ENCODE results near the gene RUSF1. TPM values are rescaled to one million over a fixed set of nuclear protein-coding genes. Genes with fewer than 3 reads are reported as not detected.

RUSF1 gene
- total RNA-seq, 1 experiment from 2014 or later = 96.0 TPM

DNA sequence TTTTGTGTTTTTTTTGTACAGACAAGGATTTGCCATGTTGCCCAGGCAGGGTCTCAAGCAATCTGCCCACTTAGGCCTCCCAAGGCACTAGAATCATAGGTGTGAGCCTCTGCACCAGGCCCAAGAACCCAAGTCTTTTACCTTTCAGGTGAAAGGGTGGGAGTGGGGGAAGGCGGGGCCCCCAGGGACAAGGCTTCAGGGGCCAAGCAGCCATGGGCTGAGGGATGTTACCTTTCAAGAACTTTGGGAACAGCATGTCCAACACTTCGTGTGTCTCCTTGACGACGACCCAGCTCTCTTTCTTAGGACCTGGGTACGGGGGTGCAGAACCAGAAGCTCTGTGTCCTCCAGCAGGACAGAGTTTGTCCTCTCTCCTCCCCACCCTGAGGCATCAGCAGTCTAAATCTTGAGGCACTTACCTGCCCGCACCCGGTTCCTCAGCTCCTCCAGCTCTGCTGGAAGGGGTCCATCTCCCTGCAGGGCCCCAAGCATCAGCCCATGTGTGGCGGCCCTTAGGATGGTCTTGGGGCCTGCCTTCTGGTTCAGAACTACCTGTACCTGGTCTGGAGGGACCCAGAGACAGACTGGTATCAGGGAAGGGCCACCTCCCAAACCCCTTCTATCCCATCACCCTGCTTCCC, 16.3 kb downstream of the RUSF1 start:
- Mint-ChIP-seq H3K9me3 (ENCODE audit: low read depth, unreplicated experiment) (no peaks in the 10 kb centered on the region), H3K4me3 (ENCODE audit: low read depth, unreplicated experiment) (no peak overlapping the region), H3K27me3 (ENCODE audit: unreplicated experiment) (no peaks in the 10 kb centered on the region), H3K4me1 (ENCODE audit: low read depth, unreplicated experiment) (no peaks in the 10 kb centered on the region), H3K27ac (ENCODE audit: unreplicated experiment) (no peak overlapping the region), H3K36me3 (ENCODE audit: insufficient read depth, unreplicated experiment) (peaks cover 72% of the 10 kb centered on the region)
- BruUV-seq (replicated peaks) = no TSS peak
- TF ChIP-seq, protein P1, sequence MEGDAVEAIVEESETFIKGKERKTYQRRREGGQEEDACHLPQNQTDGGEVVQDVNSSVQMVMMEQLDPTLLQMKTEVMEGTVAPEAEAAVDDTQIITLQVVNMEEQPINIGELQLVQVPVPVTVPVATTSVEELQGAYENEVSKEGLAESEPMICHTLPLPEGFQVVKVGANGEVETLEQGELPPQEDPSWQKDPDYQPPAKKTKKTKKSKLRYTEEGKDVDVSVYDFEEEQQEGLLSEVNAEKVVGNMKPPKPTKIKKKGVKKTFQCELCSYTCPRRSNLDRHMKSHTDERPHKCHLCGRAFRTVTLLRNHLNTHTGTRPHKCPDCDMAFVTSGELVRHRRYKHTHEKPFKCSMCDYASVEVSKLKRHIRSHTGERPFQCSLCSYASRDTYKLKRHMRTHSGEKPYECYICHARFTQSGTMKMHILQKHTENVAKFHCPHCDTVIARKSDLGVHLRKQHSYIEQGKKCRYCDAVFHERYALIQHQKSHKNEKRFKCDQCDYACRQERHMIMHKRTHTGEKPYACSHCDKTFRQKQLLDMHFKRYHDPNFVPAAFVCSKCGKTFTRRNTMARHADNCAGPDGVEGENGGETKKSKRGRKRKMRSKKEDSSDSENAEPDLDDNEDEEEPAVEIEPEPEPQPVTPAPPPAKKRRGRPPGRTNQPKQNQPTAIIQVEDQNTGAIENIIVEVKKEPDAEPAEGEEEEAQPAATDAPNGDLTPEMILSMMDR (IDR thresholded peaks at IDR 0.05; ENCODE audit: unreplicated experiment) = no peak
- CTCF ChIA-PET = interaction anchor here (0.7 to 1.0 kb wide), 2 partner anchors 31 to 369 kb away, joined by 3 read pairs; no protein-coding TSS in a partner anchor
- no peak for DNase-seq
- intact Hi-C loops (cut with micrococcal nuclease; ENCODE audit: unreplicated experiment) = no loop called here

DNA sequence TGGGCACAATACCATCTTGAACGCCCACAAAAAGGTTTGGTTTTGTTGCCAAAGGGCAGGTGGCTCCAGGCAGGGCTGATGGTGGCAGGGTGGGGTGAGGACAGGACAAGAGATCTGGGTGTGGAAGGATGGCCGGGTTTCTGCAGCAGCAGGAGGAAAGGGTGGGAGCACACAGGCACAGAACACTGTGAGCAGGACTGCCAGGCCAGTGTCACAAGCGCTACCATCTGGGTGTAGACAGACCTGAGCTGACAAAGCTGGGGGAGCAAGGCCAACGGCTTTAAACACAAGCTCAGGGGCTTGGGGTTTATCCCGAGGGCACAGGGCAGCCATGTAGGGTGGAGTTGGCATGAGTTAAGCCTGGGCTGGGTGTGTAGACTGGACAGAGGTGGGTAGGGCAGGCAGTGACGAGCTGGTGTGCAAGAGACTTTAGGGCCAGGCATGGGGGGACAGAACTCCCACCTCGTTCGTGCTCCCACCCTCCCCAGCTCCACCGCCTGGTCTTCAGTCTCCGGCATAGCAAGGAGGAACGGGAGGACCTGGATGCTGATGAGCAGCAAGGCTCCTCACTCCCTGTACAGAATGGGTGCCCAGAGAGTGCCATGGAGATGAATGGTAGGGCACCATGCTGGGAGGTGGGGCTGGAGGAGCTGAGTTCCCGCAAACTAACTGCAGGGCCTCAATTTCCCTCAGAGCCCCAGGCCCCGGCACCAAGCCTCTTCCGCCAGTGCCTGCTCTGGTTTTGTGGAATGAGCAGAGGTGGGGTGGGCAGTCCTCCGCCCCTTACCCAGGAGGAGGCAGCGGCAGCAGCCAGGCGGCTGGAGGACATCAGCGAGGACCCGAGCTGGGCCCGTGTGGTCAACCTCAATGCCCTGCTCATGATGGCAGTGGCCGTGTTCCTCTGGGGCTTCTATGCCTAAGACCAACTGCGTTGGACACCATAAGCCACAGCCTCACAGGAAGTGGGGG, 18.3 kb downstream of the RUSF1 start:
- DNase-seq = no peak
- TSS peak; percentile 45 for BruUV-seq (replicated peaks)
- peak overlapping the region; percentile 37 for H3K4me3 Mint-ChIP-seq (ENCODE audit: low read depth, unreplicated experiment)
- peaks cover 6% of the 10 kb centered on the region for H3K4me1 Mint-ChIP-seq (ENCODE audit: low read depth, unreplicated experiment)
- no peaks in the 10 kb centered on the region for H3K9me3 Mint-ChIP-seq (ENCODE audit: low read depth, unreplicated experiment)
- peaks cover 70% of the 10 kb centered on the region for H3K36me3 Mint-ChIP-seq (ENCODE audit: insufficient read depth, unreplicated experiment)
- TF ChIP-seq, protein P1 (IDR thresholded peaks at IDR 0.05; ENCODE audit: unreplicated experiment) = no peak
- peak overlapping the region; percentile 71 for H3K27ac Mint-ChIP-seq (ENCODE audit: unreplicated experiment)
- H3K27me3 Mint-ChIP-seq (ENCODE audit: unreplicated experiment) = no peaks in the 10 kb centered on the region
- CTCF ChIA-PET = interaction anchor here (1.0 kb wide), 1 partner anchor 30 kb away, joined by 3 read pairs; the partner anchor contains the start of gene ARMC5
- intact Hi-C loops (cut with micrococcal nuclease; ENCODE audit: unreplicated experiment) = loop anchor here (5.0 kb wide), 2 partner anchors 38 to 222 kb away; a partner anchor contains a TSS

DNA sequence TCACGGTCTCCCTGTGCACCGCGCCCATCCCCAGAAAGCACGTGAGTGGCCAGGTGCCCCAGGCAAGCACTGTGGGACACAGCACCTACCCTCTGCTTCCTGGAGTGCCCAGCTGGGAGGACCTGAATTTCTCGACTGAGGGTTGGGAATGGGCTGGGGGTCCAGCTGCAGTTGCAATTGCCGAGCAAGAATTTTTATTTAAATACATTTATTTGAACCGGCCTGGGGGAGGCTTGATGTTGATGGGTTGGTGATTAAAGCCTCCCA, 19.0 kb downstream of the RUSF1 start:
- Mint-ChIP-seq H3K4me1 (ENCODE audit: low read depth, unreplicated experiment) (peaks cover 12% of the 10 kb centered on the region), H3K36me3 (ENCODE audit: insufficient read depth, unreplicated experiment) (peaks cover 74% of the 10 kb centered on the region), H3K9me3 (ENCODE audit: low read depth, unreplicated experiment) (no peaks in the 10 kb centered on the region), H3K27me3 (ENCODE audit: unreplicated experiment) (no peaks in the 10 kb centered on the region), H3K4me3 (ENCODE audit: low read depth, unreplicated experiment) (peak overlapping the region; percentile 37), H3K27ac (ENCODE audit: unreplicated experiment) (peak overlapping the region; percentile 71)
- no TSS peak for BruUV-seq (replicated peaks)
- intact Hi-C loops (cut with micrococcal nuclease; ENCODE audit: unreplicated experiment) = loop anchor here (5.0 kb wide), 2 partner anchors 37 to 223 kb away; a partner anchor contains a TSS
- DNase-seq = no peak
- TF ChIP-seq, protein P1 (IDR thresholded peaks at IDR 0.05; ENCODE audit: unreplicated experiment) = no peak
- CTCF ChIA-PET = interaction anchor here (1.0 kb wide), 1 partner anchor 30 kb away, joined by 3 read pairs; the partner anchor contains the start of gene ARMC5

DNA sequence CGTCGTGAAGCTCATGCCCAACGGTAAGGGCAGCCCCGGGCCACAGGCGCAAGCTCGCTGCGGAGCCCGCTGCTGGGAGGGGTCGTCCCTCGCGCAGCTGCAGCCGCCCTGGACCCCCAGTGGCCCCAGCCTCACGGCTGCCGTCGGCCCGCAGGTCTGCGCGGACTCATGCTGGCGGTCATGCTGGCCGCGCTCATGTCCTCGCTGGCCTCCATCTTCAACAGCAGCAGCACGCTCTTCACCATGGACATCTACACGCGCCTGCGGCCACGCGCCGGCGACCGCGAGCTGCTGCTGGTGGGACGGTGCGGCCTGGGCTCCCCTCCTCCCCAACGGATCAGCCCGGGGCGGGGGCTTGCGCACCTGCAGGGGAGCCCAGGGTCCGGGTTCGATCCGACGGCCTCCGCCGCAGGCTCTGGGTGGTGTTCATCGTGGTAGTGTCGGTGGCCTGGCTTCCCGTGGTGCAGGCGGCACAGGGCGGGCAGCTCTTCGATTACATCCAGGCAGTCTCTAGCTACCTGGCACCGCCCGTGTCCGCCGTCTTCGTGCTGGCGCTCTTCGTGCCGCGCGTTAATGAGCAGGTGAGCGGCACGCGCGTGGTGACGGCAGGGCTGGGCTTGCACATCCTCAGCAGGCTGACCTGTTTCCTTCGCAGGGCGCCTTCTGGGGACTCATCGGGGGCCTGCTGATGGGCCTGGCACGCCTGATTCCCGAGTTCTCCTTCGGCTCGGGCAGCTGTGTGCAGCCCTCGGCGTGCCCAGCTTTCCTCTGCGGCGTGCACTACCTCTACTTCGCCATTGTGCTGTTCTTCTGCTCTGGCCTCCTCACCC, 19.5 kb downstream of the RUSF1 start:
- H3K4me1 Mint-ChIP-seq (ENCODE audit: low read depth, unreplicated experiment) = peaks cover 17% of the 10 kb centered on the region
- TF ChIP-seq, protein P1 (IDR thresholded peaks at IDR 0.05; ENCODE audit: unreplicated experiment) = no peak
- no peaks in the 10 kb centered on the region for H3K9me3 Mint-ChIP-seq (ENCODE audit: low read depth, unreplicated experiment)
- no TSS peak for BruUV-seq (replicated peaks)
- H3K27me3 Mint-ChIP-seq (ENCODE audit: unreplicated experiment) = no peaks in the 10 kb centered on the region
- no peak for DNase-seq
- H3K27ac Mint-ChIP-seq (ENCODE audit: unreplicated experiment) = peak overlapping the region; percentile 71
- intact Hi-C loops (cut with micrococcal nuclease; ENCODE audit: unreplicated experiment) = loop anchor here (5.0 kb wide), 2 partner anchors 36 to 224 kb away; a partner anchor contains a TSS
- H3K4me3 Mint-ChIP-seq (ENCODE audit: low read depth, unreplicated experiment) = peak overlapping the region; percentile 92
- CTCF ChIA-PET = no interaction called here
- peaks cover 77% of the 10 kb centered on the region for H3K36me3 Mint-ChIP-seq (ENCODE audit: insufficient read depth, unreplicated experiment)
